ENCODE measurements around the gene IGSF6. TPM values are rescaled to one million over a fixed set of nuclear protein-coding genes. Genes with fewer than 3 reads are reported as not detected.

IGSF6 gene
- total and polyA plus RNA-seq, 2 of the 13 experiments (the other 11 are each of a cell fraction or from before 2014, with no cell fraction given) = not detected

GRCh38 chr16:21600031-21600773, 52.2 kb downstream of the IGSF6 start (continued):
- TF ChIP-seq ZBTB2 (CRISPR knock-in tag; IDR thresholded peaks at IDR 0.05; ENCODE audit: low read depth) = no peak
- TF ChIP-seq TCF7 (IDR thresholded peaks at IDR 0.05; ENCODE audit: low read depth) = no peak
- TF ChIP-seq SKIL (CRISPR knock-in tag; IDR thresholded peaks at IDR 0.05; ENCODE audit: borderline replicate concordance) = no peak
- TF ChIP-seq SP140L (CRISPR knock-in tag; IDR thresholded peaks at IDR 0.05; ENCODE audit: borderline replicate concordance) = 0 out of 2 replicates have a peak, but pooled peaks have one; percentile 39
- TF ChIP-seq TEF (CRISPR knock-in tag; IDR thresholded peaks at IDR 0.05) = no peak
- no peak for TF ChIP-seq ZNF737 (CRISPR knock-in tag; IDR thresholded peaks at IDR 0.05; ENCODE audit: borderline replicate concordance)
- no peak for TF ChIP-seq ZNF550 (CRISPR knock-in tag; IDR thresholded peaks at IDR 0.05; ENCODE audit: borderline replicate concordance)
- no peak for TF ChIP-seq AFF4 (CRISPR knock-in tag; IDR thresholded peaks at IDR 0.05)
- TF ChIP-seq NAIF1 (CRISPR knock-in tag; IDR thresholded peaks at IDR 0.05; ENCODE audit: borderline replicate concordance) = peak; percentile 68; the same call in 1 of the 2 replicates
- 0 out of 2 replicates have a peak, but pooled peaks have one; percentile 30 for TF ChIP-seq MEIS2 (CRISPR knock-in tag; IDR thresholded peaks at IDR 0.05)
- TF ChIP-seq ZNF777 (CRISPR knock-in tag; IDR thresholded peaks at IDR 0.05) = peak; percentile 60
- TF ChIP-seq ZNF180 (CRISPR knock-in tag; IDR thresholded peaks at IDR 0.05; ENCODE audit: borderline replicate concordance, low read depth) = no peak
- TF ChIP-seq KLF16 (CRISPR knock-in tag; IDR thresholded peaks at IDR 0.05) = no peak
- TF ChIP-seq CENPX (CRISPR knock-in tag; IDR thresholded peaks at IDR 0.05) = no peak
- peak; percentile 14 for TF ChIP-seq MED8 (CRISPR knock-in tag; IDR thresholded peaks at IDR 0.05; ENCODE audit: insufficient replicate concordance)
- TF ChIP-seq HINFP (CRISPR knock-in tag; IDR thresholded peaks at IDR 0.05; ENCODE audit: low read depth) = no peak
- TF ChIP-seq ZNF790 (CRISPR knock-in tag; IDR thresholded peaks at IDR 0.05; ENCODE audit: borderline replicate concordance) = no peak
- no peak for TF ChIP-seq LCORL (IDR thresholded peaks at IDR 0.05)
- no peak; the same call in 1 of the 2 replicates for TF ChIP-seq LCORL (CRISPR knock-in tag; IDR thresholded peaks at IDR 0.05)
- no peak for TF ChIP-seq MATR3 (CRISPR knock-in tag; IDR thresholded peaks at IDR 0.05)
